Epithelial cell of esophagus (primary cell): ENCODE data around the gene OXNAD1.

ENCODE experiments used
- DNase-seq: peaks from one replicate; pipeline ENCODE4 v3.0.0; 2010; ENCODE audit warnings: low read depth
- H3K4me3 ChIP-seq: 2 replicates; pipeline ENCODE4 v1.5.1; 2011; ENCODE audit warnings: mild to moderate bottlenecking, low read length, control low read depth
- TF ChIP-seq, protein P1 (sequence below): IDR thresholded peaks from 2 replicates; pipeline ENCODE4 v1.5.1; 2011; ENCODE audit warnings: low read depth, mild to moderate bottlenecking, low read length, control low read depth, inconsistent platforms; ENCODE audit not compliant: insufficient read depth; ENCODE audit errors: missing control alignments

OXNAD1 gene

DNA sequence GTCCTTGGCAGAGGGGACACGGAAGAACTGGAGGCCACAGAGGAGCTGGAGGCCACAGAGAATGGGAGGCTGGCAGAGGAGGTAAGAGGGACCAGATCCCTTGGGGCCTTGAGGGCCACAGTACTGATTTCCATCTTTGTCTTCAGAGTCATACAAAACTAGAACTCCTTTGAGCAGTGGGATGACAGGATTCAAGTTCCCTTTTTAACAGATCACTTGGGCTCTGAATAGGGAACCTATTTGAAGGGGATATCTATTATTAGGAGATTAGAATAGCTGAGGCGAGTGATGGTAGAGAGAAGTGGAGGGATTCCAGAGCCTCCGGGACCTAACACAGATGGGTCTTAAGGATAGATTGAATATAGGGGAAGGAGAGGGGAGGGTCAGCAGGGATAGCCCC is 55.7 kb downstream of the OXNAD1 start:
- TF ChIP-seq, protein P1, sequence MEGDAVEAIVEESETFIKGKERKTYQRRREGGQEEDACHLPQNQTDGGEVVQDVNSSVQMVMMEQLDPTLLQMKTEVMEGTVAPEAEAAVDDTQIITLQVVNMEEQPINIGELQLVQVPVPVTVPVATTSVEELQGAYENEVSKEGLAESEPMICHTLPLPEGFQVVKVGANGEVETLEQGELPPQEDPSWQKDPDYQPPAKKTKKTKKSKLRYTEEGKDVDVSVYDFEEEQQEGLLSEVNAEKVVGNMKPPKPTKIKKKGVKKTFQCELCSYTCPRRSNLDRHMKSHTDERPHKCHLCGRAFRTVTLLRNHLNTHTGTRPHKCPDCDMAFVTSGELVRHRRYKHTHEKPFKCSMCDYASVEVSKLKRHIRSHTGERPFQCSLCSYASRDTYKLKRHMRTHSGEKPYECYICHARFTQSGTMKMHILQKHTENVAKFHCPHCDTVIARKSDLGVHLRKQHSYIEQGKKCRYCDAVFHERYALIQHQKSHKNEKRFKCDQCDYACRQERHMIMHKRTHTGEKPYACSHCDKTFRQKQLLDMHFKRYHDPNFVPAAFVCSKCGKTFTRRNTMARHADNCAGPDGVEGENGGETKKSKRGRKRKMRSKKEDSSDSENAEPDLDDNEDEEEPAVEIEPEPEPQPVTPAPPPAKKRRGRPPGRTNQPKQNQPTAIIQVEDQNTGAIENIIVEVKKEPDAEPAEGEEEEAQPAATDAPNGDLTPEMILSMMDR, result no peak
- DNase-seq, result no peak
- no peak overlapping the region for H3K4me3 ChIP-seq

DNA sequence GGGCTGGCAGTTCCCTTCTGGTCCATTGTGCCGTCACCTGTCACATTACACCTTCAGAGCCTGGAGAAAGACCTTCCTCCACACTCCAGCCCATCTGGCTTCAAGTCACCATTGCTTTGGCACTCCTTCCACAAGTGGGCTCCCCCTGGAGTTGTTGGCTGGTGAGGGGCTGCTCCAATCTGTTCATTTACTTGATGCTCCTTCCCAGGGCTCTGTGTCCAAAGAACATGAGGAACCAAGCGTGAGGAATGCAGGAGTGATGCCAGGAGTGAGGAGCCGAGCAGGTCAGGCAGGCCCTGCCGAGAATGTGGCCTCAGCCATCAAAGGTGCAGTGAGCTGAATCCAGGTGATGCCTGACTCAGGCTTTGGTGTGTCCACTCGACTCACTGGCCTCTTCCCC is 57.2 kb downstream of the OXNAD1 start:
- no peak overlapping the region for H3K4me3 ChIP-seq
- TF ChIP-seq, protein P1, result no peak
- peak; percentile 15 for DNase-seq

DNA sequence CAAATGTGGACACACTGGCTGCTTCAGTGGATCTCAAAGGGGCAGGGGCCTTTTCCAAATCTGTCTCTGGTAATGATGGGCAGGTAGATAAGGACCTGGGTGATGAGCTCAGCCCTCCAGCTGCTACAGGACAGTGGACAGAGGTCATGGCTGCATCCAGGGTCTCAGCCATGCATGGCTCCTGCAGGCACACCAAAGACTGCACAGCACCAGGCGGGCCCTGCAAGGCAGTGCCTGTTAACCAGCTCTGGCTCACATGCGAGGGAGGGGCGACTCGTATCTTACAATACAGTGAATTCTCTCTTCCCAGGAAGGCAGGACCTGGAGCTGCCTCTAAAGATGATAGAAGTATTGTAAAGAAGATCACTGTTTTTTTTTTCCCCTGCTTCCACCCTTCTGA is 58.7 kb downstream of the OXNAD1 start:
- DNase-seq, result no peak
- TF ChIP-seq, protein P1, result no peak
- no peak overlapping the region for H3K4me3 ChIP-seq

DNA sequence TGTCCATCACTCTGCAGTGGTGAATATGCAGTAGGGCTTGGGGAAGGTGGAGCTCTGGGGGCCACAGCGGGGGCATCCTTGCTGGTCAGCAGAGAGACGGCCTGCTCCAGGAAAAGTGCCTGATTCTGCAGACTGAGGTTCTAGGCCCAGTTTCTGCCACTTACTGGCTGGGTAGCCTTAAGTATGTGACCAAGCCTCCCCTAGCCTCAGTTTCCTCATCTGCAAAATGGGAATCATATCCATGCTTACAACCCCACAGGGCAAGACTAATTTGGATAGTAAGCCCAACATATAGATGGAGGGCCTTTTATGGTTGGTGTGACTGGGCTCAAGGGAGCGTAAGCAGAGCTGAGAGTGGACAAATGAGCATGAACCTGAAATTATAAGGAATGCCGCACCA is 60.8 kb downstream of the OXNAD1 start:
- no peak for DNase-seq
- no peak overlapping the region for H3K4me3 ChIP-seq
- TF ChIP-seq, protein P1, result no peak

DNA sequence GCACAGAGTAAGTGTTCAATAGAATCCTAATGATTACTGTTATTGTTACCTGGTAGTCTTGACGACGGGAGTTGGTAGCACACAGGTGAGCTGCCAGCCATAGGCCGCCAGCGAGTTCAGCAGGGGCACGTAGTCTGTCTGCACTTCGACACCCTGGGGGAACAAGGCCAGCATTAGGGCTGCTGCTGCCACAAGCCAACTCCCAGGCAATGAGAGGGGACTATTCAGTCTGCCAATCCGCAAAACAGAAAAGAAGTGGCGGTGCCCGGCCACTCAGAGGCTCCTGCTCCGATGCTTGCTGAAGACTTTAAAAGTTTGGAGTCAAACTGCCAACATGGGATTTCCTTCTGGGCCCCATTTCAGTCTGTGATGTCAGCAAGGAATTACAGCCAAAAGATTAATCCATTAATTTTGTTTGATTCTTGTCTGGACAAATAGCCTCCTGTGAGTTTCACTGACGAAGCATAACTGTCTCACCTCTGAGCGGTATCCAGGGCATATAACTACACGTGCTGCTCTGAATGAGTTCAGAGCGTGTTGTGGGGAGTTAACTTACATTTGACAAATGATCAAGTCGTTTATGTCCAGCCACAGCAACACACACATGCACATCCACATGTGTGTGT is 61.8 kb downstream of the OXNAD1 start:
- peak; percentile 32 for DNase-seq
- TF ChIP-seq, protein P1, result no peak
- no peak overlapping the region for H3K4me3 ChIP-seq

DNA sequence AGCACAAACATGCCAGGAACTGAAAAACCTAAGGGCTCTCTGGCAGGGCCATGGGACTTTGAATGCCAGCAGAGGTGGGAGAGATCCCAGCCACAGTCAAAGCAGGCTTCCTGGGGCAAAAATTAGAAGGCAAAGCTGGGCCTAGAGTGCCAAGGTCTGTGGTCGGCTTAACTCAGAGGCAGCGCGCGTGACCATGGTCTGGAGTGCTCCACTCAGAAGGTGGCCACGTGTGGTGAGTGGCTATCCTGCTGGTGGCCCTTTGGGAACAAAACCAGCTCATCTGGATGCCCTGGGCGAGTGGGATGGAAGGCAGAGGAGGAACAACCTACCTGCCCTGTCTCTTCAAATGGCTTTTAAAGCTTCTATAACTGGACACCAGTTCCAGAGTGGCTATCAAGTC is 63.1 kb downstream of the OXNAD1 start:
- TF ChIP-seq, protein P1, result no peak
- no peak overlapping the region for H3K4me3 ChIP-seq
- no peak for DNase-seq

DNA sequence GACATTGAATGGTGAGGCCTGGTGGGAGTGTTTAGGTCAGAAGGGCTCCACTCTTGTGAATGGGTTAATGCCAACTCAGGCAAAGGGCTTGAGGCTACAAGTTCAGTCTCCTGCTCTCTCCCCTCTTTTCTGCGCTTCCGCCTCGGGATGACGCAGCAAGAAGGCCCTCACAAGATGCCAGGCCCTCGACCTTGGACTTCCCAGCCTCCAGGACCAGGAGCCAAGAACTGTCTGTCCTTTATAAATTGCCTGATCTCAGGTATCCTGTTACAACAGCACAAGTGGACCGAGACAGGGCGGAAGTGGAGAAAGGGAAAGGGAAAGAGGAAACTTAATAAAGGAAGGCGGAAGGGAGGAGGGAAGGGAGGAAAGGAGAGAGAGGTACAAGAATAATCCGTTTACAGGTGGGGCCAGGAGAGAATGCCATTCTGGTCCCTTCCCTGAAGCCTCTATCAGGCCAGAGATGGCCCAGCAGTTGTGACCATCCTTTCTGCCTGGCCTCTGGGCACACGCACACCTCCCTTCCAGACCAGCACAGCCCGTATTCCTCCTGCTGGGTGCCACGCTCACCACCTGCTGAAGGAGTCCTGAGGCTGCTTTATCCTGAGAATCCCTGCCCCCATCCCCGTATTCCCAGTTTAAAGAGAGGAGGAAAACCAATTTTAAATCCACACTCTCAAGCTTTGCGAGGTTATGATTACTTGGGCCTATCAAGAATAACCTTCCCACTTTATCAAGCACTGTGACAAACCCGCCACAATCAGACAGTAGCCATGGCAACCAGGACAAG is 64.2 kb downstream of the OXNAD1 start:
- DNase-seq, result no peak
- no peak overlapping the region for H3K4me3 ChIP-seq
- TF ChIP-seq, protein P1, result no peak
